ENCODE results near the gene TBX5.

TBX5 gene

DNA sequence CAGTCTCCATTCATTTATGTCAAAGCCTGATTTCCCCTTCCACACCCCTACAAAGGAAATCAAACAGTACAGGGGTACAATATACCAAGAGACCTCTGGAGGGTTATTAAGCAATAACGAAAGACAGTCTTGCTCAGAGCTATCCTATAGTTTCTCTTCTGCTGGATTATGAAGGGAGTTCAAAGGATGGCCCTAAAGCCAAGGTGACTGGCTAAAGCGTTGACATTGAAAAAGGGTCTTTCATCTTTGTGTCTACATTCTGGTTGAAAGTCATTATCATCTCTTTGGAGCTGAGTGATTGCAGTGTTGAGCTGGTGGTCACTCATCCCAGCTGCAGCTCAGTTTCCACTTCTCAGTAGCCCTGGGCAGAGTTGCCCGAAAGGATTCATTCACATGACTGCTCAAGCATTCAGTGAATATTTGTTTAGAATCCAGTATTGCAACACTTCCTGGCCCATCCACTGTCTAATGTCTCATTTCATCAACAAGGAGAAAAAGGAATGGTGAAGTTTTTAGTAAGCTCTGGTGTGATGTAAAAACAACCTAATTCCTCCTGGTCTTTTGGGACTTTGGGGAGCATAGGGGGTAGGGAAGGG lies 19.2 kb upstream of the TBX5 start:
- no peak for DNase-seq

DNA sequence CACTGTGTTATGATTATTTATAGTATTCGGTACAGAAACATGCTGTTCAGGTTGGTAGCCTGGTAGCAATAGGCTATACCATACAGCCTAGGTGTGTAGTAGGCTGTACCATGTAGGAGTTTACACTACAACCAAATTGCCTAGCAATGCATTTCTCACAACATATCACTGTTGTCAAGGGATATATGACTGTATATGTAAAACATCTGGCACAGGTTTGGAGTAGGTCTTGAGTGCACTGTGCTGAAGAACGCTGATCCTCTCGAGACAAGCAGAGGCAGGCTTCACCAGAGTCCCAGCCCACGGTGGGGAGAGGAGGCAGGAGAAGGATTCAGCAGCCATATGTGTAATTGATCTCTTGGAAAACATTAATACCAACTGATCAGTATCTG lies 15.0 kb upstream of the TBX5 start:
- DNase-seq = no peak

GRCh38 chr12:114420182-114420943 lies 14.4 kb upstream of the TBX5 start:
- DNase-seq = no peak

DNA sequence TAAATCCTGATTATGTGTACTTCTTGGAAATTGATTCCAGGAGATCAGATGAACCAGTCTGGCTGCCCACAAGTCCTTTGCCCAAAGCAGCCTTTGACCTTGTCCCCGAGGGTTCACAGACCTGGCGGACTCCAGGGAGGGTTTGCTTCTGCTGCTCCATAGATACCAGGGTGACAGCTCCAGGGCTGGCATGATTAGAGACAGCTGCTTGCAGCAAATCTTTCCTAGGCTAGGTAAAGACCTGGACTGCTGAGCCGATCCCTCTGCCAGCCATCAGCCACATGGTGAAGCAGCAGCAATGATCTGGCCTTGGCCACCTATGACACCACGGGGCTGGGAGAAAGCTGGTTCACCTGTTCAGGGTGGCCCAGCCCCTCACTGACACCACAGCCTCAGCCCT lies 10.1 kb upstream of the TBX5 start:
- no peak for DNase-seq

DNA sequence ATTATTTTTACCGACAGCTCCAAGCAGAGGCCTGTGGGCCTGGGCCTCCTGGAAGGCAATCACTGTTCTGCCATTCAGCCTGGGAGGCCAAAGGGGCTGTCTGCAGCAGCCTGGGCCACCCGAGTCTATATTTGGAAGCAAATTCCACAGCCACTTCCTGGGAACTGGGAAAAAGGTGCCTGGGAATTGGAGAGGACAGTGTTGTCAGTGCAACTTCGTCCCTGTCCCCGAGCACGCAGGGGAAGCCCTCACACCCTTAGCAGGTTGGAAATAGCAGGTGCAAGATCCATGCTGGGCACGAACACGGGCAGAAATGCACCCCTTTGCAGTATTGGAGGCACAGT lies 9.6 kb upstream of the TBX5 start:
- no peak for DNase-seq

DNA sequence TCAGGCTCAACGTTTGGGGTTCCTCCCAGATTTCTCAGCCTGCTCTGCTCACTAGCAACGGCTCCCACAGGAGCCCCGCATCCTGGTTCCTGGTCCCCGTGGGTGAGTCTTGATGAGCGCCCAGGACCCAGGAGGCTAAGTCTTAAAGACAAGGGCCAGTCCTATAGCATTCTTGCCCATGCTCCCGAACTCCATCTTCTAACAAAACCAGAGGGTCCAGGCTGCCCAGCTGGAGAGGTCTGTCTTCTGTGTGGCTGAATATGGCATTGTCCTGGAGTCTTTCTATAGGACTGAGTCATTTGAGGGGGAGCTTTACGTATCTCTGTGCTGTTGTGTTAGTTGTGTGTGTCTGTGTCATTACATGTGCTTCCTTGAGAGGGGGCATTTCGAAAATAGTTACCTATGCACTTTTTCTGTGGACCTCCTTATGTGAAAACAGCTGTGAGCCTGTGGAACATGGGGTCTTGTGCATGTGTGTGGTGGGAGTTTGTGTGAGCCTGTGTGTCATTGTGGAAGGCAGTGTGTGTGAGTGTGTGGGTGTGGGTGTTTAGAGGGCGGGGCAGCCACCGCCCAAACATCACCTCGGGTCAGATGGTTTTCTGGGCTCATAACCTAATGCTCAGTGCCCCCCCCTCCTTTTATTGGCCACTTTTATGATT lies 9.1 kb upstream of the TBX5 start:
- no peak for DNase-seq

DNA sequence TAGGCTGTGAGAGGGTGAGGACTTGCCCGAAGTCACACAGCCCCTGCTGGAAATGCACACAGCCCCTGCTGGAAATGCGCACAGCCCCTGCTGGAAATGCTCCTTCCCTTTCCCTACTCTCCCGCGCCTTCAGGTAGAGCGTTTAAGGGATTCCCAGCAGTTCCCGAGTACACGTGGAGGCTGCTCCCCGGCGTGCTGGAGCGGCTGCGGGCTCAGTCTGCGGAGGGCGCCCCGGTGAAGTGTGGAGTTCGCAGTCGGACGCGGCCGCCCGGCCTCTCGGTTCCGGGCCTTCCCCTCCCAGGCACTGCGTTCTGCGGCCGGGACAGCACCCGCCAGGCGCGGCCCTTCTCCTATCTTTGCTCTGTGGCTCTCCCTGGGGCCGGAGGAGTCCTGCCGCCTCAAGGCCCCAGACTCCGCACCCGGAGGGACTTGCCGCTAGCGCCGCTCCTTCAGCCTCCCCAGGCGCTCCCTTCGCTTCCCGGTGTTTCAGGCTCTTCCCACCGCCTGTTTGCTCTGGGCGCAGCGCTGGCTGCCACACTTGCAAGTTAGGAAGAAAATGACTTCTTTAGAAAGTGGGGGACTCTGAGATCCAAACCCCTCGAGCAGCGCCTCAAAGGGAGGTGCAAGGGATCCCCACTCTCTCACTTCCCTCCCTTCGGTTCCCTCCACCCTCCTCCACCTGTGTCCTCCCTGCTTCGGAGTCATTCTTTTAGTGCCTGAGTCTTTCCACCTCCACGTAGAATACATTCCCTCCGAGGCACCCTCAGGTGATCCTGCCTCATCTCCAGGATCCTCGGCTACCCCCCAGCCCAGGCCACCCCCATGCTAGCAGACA lies 8.3 kb upstream of the TBX5 start:
- no peak for DNase-seq

DNA sequence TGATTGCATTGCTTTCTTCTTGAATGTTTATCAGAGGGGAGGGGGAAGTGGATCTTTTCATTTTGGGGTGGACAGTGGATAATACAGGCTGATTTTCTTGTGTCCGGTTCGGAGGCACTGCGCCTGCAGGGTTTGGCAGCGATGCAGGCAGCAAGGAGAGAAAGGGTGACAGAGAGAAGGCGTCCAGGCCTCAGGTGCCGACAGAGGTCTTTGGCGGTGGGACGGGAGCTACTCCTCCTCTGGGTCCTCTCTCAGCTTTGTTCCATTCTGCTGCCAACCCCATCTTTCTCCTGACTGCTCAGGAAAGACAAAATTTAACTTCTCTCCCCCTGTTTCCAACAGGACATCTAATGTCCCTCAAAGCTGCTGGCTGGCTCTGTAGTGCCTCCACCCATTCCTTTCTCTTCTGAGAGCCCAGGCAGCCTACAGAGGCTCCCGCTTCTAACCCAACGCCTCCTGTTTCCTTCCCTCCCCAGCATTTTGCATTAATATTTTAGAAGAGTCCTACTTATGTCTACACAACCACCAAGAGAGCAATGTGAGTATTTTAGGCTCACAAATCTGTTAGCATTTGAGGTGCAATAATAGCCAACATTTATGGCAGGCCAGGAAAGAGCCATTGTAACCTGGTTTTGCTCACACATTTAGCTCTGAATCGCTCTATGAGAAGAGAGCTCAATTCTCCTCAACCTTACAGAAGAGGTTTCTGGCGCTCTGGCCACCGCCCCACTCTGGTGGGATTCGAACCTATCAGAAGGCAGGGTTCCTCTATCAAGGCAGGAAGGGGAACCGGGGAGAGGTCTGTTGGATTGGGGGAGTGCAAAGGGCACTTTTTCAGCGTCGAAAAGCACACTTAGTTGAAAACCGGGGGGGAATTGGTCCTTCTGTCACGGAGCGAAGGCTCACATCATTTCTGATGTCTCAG lies 7.1 kb upstream of the TBX5 start:
- DNase-seq = no peak

DNA sequence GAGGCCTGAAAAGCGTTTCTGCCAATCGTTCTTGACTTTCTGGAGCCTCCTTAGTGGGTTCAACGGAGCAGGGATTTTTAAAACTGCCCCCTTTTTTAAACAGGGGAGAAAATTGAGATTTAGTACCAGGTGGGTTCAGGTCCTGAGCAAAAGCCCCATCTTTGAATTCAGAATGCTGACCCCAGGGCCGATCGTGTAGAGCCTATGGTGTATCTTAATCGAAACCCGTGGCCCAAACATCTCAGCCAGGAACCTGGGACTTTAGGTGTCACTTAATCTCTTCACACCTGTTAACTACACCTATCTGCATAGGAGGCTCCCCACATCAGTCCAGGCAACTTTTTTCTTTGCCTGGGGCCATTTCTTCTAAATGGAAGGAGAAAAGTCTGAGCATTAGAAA lies 6.4 kb upstream of the TBX5 start:
- DNase-seq = no peak

- DNase-seq = no peak
Measured at GRCh38 chr12:114411071-114411837, 5.3 kb upstream of the TBX5 start.

GRCh38 chr12:114409852-114410600 lies 4.1 kb upstream of the TBX5 start:
- no peak for DNase-seq

DNA sequence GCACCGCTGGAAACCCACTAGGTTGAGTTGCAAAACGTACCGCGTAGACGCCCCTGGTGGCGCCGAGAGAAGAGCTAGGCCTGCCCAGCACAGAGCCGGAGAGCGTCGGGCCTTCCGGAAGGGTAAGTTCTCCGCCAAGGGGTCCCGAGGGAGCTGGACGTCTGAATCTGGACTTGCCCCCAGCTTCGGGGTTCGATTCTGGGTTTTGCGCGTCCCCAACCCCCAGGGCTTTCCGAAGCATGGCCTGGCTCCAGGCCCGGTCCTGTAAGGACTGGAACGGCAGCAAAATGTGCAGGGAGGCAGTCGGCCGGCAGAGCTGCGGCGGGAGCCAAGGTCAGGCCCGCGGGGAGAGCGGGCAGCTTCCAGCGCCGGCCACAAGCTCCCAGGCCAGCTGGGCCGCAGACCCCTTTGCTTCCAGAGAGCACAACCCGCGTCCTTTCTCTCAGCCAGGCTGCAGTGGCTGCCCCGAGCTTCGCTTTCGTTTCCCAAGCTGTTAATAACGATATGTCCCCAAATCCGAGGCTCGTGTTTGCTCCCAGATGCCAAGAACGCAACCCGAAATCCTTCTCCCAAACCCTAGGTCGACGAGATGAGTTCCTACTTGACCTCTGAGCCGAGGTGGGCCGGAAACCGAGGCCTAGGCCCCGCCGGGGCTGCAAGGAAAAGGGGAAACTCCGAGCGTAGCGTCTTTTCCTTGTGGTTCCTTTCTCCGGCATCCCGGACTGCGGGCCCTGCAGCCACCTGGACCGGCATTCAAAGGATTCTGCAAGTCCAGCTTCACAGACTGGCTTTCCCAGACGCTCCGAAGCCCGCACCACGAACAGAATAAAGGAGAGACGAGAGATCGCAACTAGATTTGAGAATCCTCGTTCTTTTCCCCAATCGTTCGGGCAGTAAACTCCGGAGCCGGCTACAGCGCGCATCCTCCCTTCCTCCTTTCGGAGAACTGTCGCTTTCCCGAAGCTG lies 3.2 kb upstream of the TBX5 start:
- DNase-seq = no peak

DNA sequence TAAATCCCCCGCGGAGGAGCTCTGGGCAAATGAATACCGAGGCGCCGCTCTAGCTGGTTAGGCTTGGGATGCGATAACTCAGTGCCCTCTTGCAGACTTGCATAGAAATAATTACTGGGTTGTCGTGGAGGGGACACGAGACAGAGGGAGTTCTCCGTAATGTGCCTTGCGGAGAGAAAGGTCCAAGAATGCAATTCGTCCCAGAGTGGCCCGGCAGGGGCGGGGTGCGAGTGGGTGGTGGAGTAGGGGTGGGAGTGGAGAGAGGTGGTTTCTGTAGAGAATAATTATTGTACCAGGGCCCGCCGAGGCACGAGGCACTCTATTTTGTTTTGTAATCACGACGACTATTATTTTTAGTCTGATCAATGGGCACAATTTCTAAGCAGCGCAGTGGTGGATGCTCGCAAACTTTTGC lies 2.5 kb upstream of the TBX5 start:
- no peak for DNase-seq

GRCh38 chr12:114407842-114408411 lies 2.0 kb upstream of the TBX5 start:
- no peak for DNase-seq

- DNase-seq = no peak
Measured at GRCh38 chr12:114406984-114407841, 1.3 kb upstream of the TBX5 start.

GRCh38 chr12:114406316-114406983 lies 506 bp upstream of the TBX5 start:
- DNase-seq = no peak

DNA sequence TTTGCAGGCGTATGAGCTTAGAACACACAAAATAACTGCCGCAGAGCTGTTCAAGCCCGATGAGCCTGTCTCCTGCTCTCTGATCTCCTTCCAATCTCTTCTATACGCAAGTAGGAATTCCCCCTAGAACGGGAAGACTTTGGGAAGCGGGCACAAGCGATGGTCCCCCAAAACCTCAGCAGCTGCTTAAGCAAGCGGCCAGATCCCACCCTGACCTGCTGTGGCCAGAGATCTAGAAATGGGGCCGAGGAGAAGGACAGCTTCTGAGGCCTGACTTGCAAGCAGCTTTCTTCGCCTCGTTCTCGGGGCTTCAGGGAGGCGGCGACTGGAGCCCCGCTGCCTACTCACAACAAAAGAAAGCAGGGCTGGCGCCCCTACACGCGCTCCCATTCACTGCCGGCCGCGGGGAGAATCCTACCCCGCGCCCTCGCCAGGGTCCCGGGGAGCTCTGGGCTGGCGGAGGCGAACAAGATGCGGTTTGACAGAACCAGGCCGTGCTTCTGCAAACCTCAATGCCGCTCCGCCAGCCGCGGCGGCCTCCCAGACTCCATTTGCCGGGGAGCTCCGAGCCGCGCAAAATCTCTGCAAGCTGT lies 922 bp downstream of the TBX5 start:
- no peak for DNase-seq
